Measurements from ENCODE around the gene DYNC1H1. TPM values are rescaled to one million over a fixed set of nuclear protein-coding genes. Genes with fewer than 3 reads are reported as not detected.
"Not testable (repeated sequence)": the region's sequence is repeated elsewhere in the genome, so short reads cannot be mapped to it uniquely, and the experiment has no call there.

DYNC1H1 gene
- total RNA-seq, 2 experiments from 2014 or later: 242 to 245 TPM

- Mint-ChIP-seq H3K4me3 (peak overlapping the region; percentile 77), H3K36me3 (peaks cover 84% of the 10 kb centered on the region), H3K4me1 (ENCODE audit: low read depth) (peaks cover 51% of the 10 kb centered on the region), H3K27me3 (no peaks in the 10 kb centered on the region), H3K9me3 (no peaks in the 10 kb centered on the region), H3K27ac (peak overlapping the region; percentile 68)
- ChIA-PET POLR2A (interaction anchor here (0.6 kb wide), 1 partner anchor 33 kb away, joined by 7 read pairs; no protein-coding TSS in a partner anchor), CTCF (no interaction called here)
- no peak for DNase-seq
- intact Hi-C loops (cut with micrococcal nuclease): loop anchor here (2.0 to 10.0 kb wide), 3 partner anchors 61 to 1707 kb away; partner anchors contain the start of genes EIF5 and WDR25
These were observed 117.1 kb downstream of the DYNC1H1 start for GRCh38 chr14:102081231-102082080.

- H3K9me3 Mint-ChIP-seq, DNase-seq, H3K27me3 Mint-ChIP-seq: not testable (repeated sequence)
- intact Hi-C loops (cut with micrococcal nuclease): loop anchor here (10.0 kb wide), 2 partner anchors 1250 to 1710 kb away; partner anchors contain the start of genes EIF5 and WDR25
- POLR2A ChIA-PET: interaction anchor here (1.1 to 1.3 kb wide), 3 partner anchors 55 to 325 kb away, joined by 3 read pairs; no protein-coding TSS in a partner anchor
- CTCF ChIA-PET: interaction anchor here (1.0 to 1.6 kb wide), 2 partner anchors 12 to 230 kb away, joined by 3 to 6 read pairs; no protein-coding TSS in a partner anchor
- Mint-ChIP-seq H3K36me3 (peaks cover 70% of the 10 kb centered on the region), H3K4me3 (peak overlapping the region; percentile 77), H3K27ac (peak overlapping the region; percentile 68), H3K4me1 (ENCODE audit: low read depth) (peaks cover 63% of the 10 kb centered on the region)
These were observed 120.1 kb downstream of the DYNC1H1 start for GRCh38 chr14:102084522-102084921.

DNA sequence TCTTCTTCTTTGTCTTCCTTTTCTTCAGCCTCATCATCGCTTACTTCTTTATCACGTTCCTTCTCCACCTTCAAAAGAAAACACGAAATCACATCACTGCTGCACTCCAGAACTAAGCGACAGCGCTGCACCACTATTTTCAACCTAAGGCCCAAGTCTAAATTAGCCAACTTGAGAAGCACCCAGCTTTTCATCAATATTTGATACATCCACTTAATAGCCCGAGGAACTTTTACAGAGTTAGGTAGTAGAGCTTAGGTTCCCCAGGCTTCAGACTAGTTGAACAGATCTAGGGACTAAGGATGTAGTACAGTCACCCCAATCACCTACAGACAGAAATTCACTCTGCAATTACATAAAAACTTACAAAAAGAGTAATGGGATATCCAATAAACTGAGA is 120.6 kb downstream of the DYNC1H1 start:
- ChIA-PET CTCF (interaction anchor here (1.6 to 1.7 kb wide), 2 partner anchors 11 to 229 kb away, joined by 4 to 6 read pairs; no protein-coding TSS in a partner anchor), POLR2A (interaction anchor here (1.1 kb wide), 1 partner anchor 55 kb away, joined by 3 read pairs; no protein-coding TSS in a partner anchor)
- no peak for DNase-seq
- Mint-ChIP-seq H3K36me3 (peaks cover 66% of the 10 kb centered on the region), H3K4me3 (peak overlapping the region; percentile 77), H3K9me3 (no peaks in the 10 kb centered on the region), H3K4me1 (ENCODE audit: low read depth) (peaks cover 65% of the 10 kb centered on the region), H3K27ac (peak overlapping the region; percentile 68), H3K27me3 (no peaks in the 10 kb centered on the region)
- intact Hi-C loops (cut with micrococcal nuclease): loop anchor here (5.0 to 10.0 kb wide), 4 partner anchors 138 to 1710 kb away; partner anchors contain the start of genes EIF5 and WDR25

DNA sequence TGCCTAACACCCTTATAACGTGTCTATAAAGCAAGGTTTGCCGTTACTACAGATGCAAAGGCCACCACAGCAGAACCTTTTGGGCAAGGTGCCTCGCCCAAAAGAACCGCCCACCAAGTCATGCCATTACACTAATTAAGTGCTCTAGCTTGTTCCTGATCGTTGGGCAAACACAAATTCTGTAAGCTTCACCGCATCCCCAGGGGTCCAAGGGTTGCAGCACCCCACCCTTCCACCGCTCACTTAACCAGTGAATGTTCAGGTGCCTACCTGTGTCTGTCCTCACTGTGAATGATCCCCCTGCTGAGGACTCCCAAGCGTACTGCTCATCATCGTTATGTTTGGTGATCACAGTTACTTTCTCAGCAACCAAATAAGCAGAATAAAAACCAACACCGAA is 121.1 kb downstream of the DYNC1H1 start:
- POLR2A ChIA-PET: interaction anchor here (0.8 to 1.1 kb wide), 3 partner anchors 27 to 65 kb away, joined by 3 read pairs; no protein-coding TSS in a partner anchor
- H3K36me3 Mint-ChIP-seq: peaks cover 60% of the 10 kb centered on the region
- H3K27ac Mint-ChIP-seq: peak overlapping the region; percentile 93
- DNase-seq: no peak
- intact Hi-C loops (cut with micrococcal nuclease): loop anchor here (5.0 to 10.0 kb wide), 4 partner anchors 138 to 1711 kb away; partner anchors contain the start of genes EIF5 and WDR25
- no peaks in the 10 kb centered on the region for H3K27me3 Mint-ChIP-seq
- peaks cover 60% of the 10 kb centered on the region for H3K4me1 Mint-ChIP-seq (ENCODE audit: low read depth)
- CTCF ChIA-PET: interaction anchor here (0.9 to 1.7 kb wide), 3 partner anchors 10 to 235 kb away, joined by 3 to 6 read pairs (median 4); no protein-coding TSS in a partner anchor
- H3K9me3 Mint-ChIP-seq: no peaks in the 10 kb centered on the region
- peak overlapping the region; percentile 77 for H3K4me3 Mint-ChIP-seq

DNA sequence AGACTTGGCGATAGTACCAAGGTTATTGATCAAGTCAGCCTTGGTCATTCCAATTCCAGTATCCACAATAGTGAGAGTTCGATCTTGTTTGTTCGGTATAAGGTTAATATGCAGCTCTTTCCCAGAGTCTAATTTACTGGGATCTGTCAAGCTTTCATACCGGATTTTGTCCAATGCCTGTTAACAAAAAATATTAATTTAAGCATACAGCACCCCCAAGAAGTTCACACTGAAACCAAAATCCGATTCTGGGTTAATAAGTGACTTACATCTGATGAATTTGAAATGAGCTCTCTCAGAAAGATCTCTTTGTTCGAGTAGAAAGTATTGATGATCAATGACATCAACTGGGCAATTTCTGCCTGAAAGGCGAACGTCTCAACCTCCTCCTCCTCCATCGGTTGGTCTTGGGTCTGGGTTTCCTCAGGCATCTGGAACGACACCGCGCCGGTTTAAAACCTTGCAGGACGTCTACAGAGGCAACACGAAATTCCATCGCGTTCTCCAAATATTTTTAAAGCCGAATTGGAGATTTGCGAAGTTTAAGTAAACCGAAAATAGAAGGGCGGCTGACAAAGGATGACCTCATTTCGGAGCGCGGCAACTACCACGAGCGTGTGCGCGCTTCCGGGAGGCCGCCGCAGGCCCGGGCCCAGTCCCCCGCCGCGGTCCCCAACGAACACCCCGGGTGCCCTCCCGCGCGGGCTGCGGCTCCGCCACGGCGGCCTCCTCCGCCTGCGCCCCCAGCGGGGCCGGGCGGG is 121.8 kb downstream of the DYNC1H1 start:
- peaks cover 53% of the 10 kb centered on the region for H3K4me1 Mint-ChIP-seq (ENCODE audit: low read depth)

DNA sequence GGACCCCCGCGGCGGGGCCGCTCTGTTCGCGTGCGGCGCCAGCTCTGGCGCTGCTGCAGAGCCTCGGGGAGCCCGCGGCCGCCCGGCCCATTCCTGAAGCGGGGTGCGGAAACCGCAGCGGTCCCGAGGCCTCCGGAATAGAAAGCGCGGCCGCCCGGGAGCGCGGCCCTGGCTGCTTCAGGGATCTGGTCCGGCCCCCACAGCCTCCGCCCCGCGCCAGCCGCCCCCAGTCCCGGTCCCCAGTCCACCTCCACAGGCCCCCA is 122.3 kb downstream of the DYNC1H1 start:
- Mint-ChIP-seq H3K27me3 (no peaks in the 10 kb centered on the region), H3K4me3 (peak overlapping the region; percentile 79), H3K36me3 (peaks cover 49% of the 10 kb centered on the region), H3K27ac (peak overlapping the region; percentile 92), H3K4me1 (ENCODE audit: low read depth) (peaks cover 48% of the 10 kb centered on the region), H3K9me3 (no peaks in the 10 kb centered on the region)
- ChIA-PET CTCF (interaction anchor here (1.7 kb wide), 1 partner anchor 9 kb away, joined by 4 read pairs; no protein-coding TSS in a partner anchor), POLR2A (no interaction called here)
- intact Hi-C loops (cut with micrococcal nuclease): loop anchor here (2.0 to 10.0 kb wide), 7 partner anchors 139 to 1712 kb away; partner anchors contain the start of genes EIF5, PPP2R5C and WDR25
- DNase-seq: no peak

More for the DNA sequence above, 121.8 kb downstream of the DYNC1H1 start:
- DNase-seq: peak; percentile 74
- H3K36me3 Mint-ChIP-seq: peaks cover 54% of the 10 kb centered on the region
- H3K4me3 Mint-ChIP-seq: peak overlapping the region; percentile 77
- ChIA-PET CTCF (interaction anchor here (0.9 to 1.7 kb wide), 2 partner anchors 10 to 235 kb away, joined by 3 to 4 read pairs; no protein-coding TSS in a partner anchor), POLR2A (interaction anchor here (0.8 kb wide), 2 partner anchors 28 to 65 kb away, joined by 3 read pairs; no protein-coding TSS in a partner anchor)
- H3K27ac Mint-ChIP-seq: peak overlapping the region; percentile 93
- intact Hi-C loops (cut with micrococcal nuclease): loop anchor here (2.0 to 10.0 kb wide), 7 partner anchors 139 to 1711 kb away; partner anchors contain the start of genes EIF5, PPP2R5C and WDR25
- no peaks in the 10 kb centered on the region for H3K9me3 Mint-ChIP-seq
- H3K27me3 Mint-ChIP-seq: no peaks in the 10 kb centered on the region

DNA sequence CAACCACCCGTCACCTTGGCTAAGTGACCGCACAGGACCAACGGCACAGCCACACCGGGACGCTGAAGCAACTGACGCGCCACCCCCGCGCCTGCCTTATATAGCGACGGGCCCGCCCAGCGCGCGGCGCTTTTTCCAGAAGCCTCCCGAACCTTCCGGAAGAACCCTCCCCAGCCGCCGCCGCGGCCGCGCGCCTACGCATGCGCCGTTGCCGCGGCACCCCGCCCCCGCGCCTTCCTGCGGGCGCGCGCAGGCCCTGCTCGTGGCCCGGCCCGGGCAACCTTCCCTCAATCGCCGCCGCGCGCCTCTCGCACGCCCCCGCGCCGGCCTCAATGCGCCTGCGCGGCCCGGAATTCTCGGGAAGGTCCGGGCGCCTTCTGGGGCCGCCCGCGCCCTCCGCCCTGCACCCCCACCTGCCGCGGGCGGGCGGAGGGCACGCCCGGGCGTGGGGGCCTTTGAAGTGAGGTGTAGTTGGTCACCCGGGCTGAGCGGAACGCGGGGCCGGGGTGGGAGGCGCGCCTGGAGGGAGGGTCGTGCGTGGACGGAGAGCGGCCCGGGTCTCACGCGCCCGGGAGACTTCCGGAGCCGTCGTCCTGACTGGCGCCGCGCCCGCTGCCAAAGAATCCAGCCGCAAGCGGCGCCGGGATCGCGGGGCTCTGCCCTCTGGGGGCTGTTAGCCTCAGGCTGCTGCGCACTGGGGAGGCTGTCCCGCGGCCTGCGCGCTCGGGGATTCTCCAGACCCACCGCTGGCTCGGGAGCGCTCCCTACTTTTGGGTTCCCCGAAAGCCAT is 122.8 kb downstream of the DYNC1H1 start, which contains the start of gene HSP90AA1:
TSS of gene HSP90AA1 (minus strand) at position 73 of the 790 bp plus-strand sequence. CDS start 666 bp downstream, outside the sequence.
- ChIA-PET POLR2A (interaction anchor here (0.6 to 1.2 kb wide), 2 partner anchors 122 to 276 kb away, joined by 3 to 4 read pairs; partner anchors contain the start of genes CINP and TECPR2), CTCF (interaction anchor here (0.7 to 2.2 kb wide), 3 partner anchors 10 to 380 kb away, joined by 3 to 18 read pairs (median 3); no protein-coding TSS in a partner anchor)
- Mint-ChIP-seq H3K27ac (peak within 1 kb of the TSS; percentile 94), H3K36me3 (peaks cover 43% of the 10 kb centered on the region), H3K4me1 (ENCODE audit: low read depth) (peaks cover 43% of the 10 kb centered on the region), H3K9me3 (no peaks in the 10 kb centered on the region), H3K27me3 (no peaks in the 10 kb centered on the region), H3K4me3 (peak within 1 kb of the TSS; percentile 84)
- peak; percentile 96 for DNase-seq
- intact Hi-C loops (cut with micrococcal nuclease): loop anchor here (1.0 to 10.0 kb wide), 9 partner anchors 52 to 1712 kb away; partner anchors contain the start of genes DYNC1H1, EIF5, PPP2R5C and WDR20

- H3K4me3 Mint-ChIP-seq: peak overlapping the region; percentile 84
- intact Hi-C loops (cut with micrococcal nuclease): loop anchor here (1.0 to 10.0 kb wide), 11 partner anchors 9 to 1713 kb away; partner anchors contain the start of genes CINP, DYNC1H1, EIF5 and PPP2R5C
- peaks cover 38% of the 10 kb centered on the region for H3K36me3 Mint-ChIP-seq
- peak overlapping the region; percentile 94 for H3K27ac Mint-ChIP-seq
- CTCF ChIA-PET: interaction anchor here (0.7 to 2.2 kb wide), 4 partner anchors 9 to 380 kb away, joined by 3 to 18 read pairs (median 3); no protein-coding TSS in a partner anchor
- peaks cover 38% of the 10 kb centered on the region for H3K4me1 Mint-ChIP-seq (ENCODE audit: low read depth)
- H3K9me3 Mint-ChIP-seq: no peaks in the 10 kb centered on the region
- no peaks in the 10 kb centered on the region for H3K27me3 Mint-ChIP-seq
- POLR2A ChIA-PET: interaction anchor here (0.6 to 1.7 kb wide), 4 partner anchors 51 to 1246 kb away, joined by 3 to 6 read pairs (median 4); partner anchors contain the start of genes CINP, EIF5 and TECPR2
- no peak for DNase-seq
These were observed 123.3 kb downstream of the DYNC1H1 start for GRCh38 chr14:102087762-102088011.

- peaks cover 32% of the 10 kb centered on the region for H3K4me1 Mint-ChIP-seq (ENCODE audit: low read depth)
These were observed 123.8 kb downstream of the DYNC1H1 start for GRCh38 chr14:102088012-102088792.

More at GRCh38 chr14:102088012-102088792, 123.8 kb downstream of the DYNC1H1 start:
- DNase-seq: peak; percentile 71
- H3K27ac Mint-ChIP-seq: peak overlapping the region; percentile 94
- peak overlapping the region; percentile 84 for H3K4me3 Mint-ChIP-seq
- CTCF ChIA-PET: interaction anchor here (0.7 to 2.2 kb wide), 5 partner anchors 9 to 381 kb away, joined by 3 to 18 read pairs (median 3); no protein-coding TSS in a partner anchor
- peaks cover 33% of the 10 kb centered on the region for H3K36me3 Mint-ChIP-seq
- POLR2A ChIA-PET: interaction anchor here (1.0 to 1.7 kb wide), 5 partner anchors 51 to 1246 kb away, joined by 3 to 6 read pairs (median 3); partner anchors contain the start of gene EIF5
- no peaks in the 10 kb centered on the region for H3K9me3 Mint-ChIP-seq
- no peaks in the 10 kb centered on the region for H3K27me3 Mint-ChIP-seq
- intact Hi-C loops (cut with micrococcal nuclease): loop anchor here (1.0 to 10.0 kb wide), 6 partner anchors 8 to 1713 kb away; partner anchors contain the start of genes CINP, EIF5, TECPR2 and WDR25

Measured in activated CD4-positive, alpha-beta memory T cell treated with anti-CD3 and anti-CD28 coated beads for 36 hours (primary cell).